HEK293 (cell line): Measurements from ENCODE around the gene DMD.

ENCODE experiments used
- RBAK ChIP-seq: fragments of 450-650 bp; formaldehyde crosslinking; IDR thresholded peaks from 2 replicates; pipeline ENCODE4 v1.5.1; 2016; ENCODE audit warnings: missing biosample characterization, missing genetic modification characterization
- SP3 ChIP-seq: fragments of 450-650 bp; formaldehyde crosslinking; IDR thresholded peaks from 2 replicates; pipeline ENCODE4 v1.5.1; 2016; ENCODE audit warnings: missing biosample characterization, missing genetic modification characterization
- TRIM28 ChIP-seq: IDR thresholded peaks from 2 replicates; pipeline ENCODE4 v1.6.1; 2011; ENCODE audit warnings: low read length, control low read depth, borderline replicate concordance
- ZNF175 ChIP-seq: fragments of 450-650 bp; formaldehyde crosslinking; IDR thresholded peaks from 2 replicates; pipeline ENCODE4 v1.5.1; 2016; ENCODE audit warnings: missing biosample characterization, missing genetic modification characterization
- ZNF311 ChIP-seq: fragments of 450-650 bp; formaldehyde crosslinking; IDR thresholded peaks from 2 replicates; pipeline ENCODE4 v1.5.1; 2017; ENCODE audit warnings: missing biosample characterization, missing genetic modification characterization, borderline replicate concordance
- ZNF548 ChIP-seq: fragments of 450-650 bp; formaldehyde crosslinking; IDR thresholded peaks from 2 replicates; pipeline ENCODE4 v1.5.1; 2016; ENCODE audit warnings: missing biosample characterization, missing genetic modification characterization
- TF ChIP-seq, protein P1 (sequence below): fragments of 450-650 bp; formaldehyde crosslinking; IDR thresholded peaks from 2 replicates; pipeline ENCODE4 v1.5.1; 2016; ENCODE audit warnings: missing biosample characterization, missing genetic modification characterization, low read depth
- TF ChIP-seq, protein P2 (sequence below): fragments of 450-650 bp; formaldehyde crosslinking; IDR thresholded peaks from 2 replicates; pipeline ENCODE4 v1.5.1; 2016; ENCODE audit warnings: missing biosample characterization, missing genetic modification characterization

DNA sequence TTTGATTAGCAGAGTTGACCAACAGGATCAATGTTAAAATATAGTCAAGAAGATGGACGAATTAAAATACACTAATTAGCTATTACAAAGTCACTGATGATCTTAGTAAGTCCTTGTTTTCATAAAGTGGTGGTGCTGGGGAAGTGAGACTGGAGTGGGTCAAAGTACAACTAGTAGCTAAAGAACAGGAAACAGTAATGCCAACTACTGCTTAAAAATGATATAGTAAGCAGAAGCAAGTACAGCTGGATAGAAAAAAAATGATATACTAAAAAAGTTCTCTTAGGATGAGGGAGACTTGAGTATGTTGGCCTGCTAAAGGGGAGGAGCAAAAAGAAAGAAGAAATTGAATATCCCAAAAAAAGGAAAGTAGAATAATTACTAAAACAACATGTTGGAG lies 1558.7 kb downstream of the DMD start:
- TF ChIP-seq, protein P1, sequence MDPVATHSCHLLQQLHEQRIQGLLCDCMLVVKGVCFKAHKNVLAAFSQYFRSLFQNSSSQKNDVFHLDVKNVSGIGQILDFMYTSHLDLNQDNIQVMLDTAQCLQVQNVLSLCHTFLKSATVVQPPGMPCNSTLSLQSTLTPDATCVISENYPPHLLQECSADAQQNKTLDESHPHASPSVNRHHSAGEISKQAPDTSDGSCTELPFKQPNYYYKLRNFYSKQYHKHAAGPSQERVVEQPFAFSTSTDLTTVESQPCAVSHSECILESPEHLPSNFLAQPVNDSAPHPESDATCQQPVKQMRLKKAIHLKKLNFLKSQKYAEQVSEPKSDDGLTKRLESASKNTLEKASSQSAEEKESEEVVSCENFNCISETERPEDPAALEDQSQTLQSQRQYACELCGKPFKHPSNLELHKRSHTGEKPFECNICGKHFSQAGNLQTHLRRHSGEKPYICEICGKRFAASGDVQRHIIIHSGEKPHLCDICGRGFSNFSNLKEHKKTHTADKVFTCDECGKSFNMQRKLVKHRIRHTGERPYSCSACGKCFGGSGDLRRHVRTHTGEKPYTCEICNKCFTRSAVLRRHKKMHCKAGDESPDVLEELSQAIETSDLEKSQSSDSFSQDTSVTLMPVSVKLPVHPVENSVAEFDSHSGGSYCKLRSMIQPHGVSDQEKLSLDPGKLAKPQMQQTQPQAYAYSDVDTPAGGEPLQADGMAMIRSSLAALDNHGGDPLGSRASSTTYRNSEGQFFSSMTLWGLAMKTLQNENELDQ (tag by site-specific recombination) = no peak
- TF ChIP-seq TRIM28 = no peak
- TF ChIP-seq, protein P2, sequence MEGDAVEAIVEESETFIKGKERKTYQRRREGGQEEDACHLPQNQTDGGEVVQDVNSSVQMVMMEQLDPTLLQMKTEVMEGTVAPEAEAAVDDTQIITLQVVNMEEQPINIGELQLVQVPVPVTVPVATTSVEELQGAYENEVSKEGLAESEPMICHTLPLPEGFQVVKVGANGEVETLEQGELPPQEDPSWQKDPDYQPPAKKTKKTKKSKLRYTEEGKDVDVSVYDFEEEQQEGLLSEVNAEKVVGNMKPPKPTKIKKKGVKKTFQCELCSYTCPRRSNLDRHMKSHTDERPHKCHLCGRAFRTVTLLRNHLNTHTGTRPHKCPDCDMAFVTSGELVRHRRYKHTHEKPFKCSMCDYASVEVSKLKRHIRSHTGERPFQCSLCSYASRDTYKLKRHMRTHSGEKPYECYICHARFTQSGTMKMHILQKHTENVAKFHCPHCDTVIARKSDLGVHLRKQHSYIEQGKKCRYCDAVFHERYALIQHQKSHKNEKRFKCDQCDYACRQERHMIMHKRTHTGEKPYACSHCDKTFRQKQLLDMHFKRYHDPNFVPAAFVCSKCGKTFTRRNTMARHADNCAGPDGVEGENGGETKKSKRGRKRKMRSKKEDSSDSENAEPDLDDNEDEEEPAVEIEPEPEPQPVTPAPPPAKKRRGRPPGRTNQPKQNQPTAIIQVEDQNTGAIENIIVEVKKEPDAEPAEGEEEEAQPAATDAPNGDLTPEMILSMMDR (tag by site-specific recombination) = no peak
- TF ChIP-seq ZNF311 (tag by site-specific recombination) = no peak
- TF ChIP-seq RBAK (tag by site-specific recombination) = no peak
- TF ChIP-seq ZNF548 = no peak
- TF ChIP-seq SP3 (tag by site-specific recombination) = no peak
- no peak for TF ChIP-seq ZNF175
